NCI-H1930 (cell line): ENCODE results near the gene RARS2.
"Not testable (repeated sequence)": the region's sequence is repeated elsewhere in the genome, so short reads cannot be mapped to it uniquely, and the experiment has no call there.

Source experiments
- DNase-seq, 2 experiments: peaks; one replicate each; lab custom pipeline; 2025; lab: John Stamatoyannopoulos, UW

The RARS2 gene

GRCh38 chr6:87501809-87502572, 87.8 kb downstream of the RARS2 start:
- DNase-seq = no peak

- DNase-seq = no peak
These were observed 91.7 kb downstream of the RARS2 start for GRCh38 chr6:87498048-87498447.

- DNase-seq = no peak
These were observed 94.9 kb downstream of the RARS2 start for GRCh38 chr6:87494761-87495422.

- not testable (repeated sequence) for DNase-seq
These were observed 100.5 kb downstream of the RARS2 start for GRCh38 chr6:87489326-87489725.

GRCh38 chr6:87487555-87487954, 102.2 kb downstream of the RARS2 start:
- no peak for DNase-seq

GRCh38 chr6:87484491-87484890, 105.3 kb downstream of the RARS2 start:
- DNase-seq = no peak

GRCh38 chr6:87483929-87484328, 105.9 kb downstream of the RARS2 start:
- DNase-seq = no peak

- no peak for DNase-seq
These were observed 107.4 kb downstream of the RARS2 start for GRCh38 chr6:87482366-87482765.

GRCh38 chr6:87481931-87482330, 107.9 kb downstream of the RARS2 start:
- DNase-seq = no peak

GRCh38 chr6:87473419-87473903, 116.3 kb downstream of the RARS2 start:
- no peak for DNase-seq

- peak; percentile 48 to 66 for DNase-seq
These were observed 117.0 kb downstream of the RARS2 start, which contains the start of gene SLC35A1 for GRCh38 chr6:87472525-87473418. TSS of gene SLC35A1 (plus strand) at chr6:87472974. CDS start at chr6:87473004, 30 bp downstream.

- DNase-seq = no peak
These were observed 124.7 kb downstream of the RARS2 start for GRCh38 chr6:87465051-87465450.
